HepG2 (cell line): ENCODE measurements around the gene MSI2.

Source experiments
- GATA4 ChIP-seq: sonication (generic); IDR thresholded peaks from 2 replicates; pipeline ENCODE4 v1.6.1; 2016; ENCODE audit warnings: antibody characterized with exemption, low read depth, borderline replicate concordance
- NBN ChIP-seq: fragments of 450-650 bp; conservative IDR thresholded peaks from 2 replicates; pipeline ENCODE4 v1.6.1; 2017
- NFIC ChIP-seq: IDR thresholded peaks from 2 replicates; pipeline ENCODE4 v1.6.1; 2012; ENCODE audit warnings: mild to moderate bottlenecking, low read length, inconsistent platforms
- TBP ChIP-seq: sonication (generic); formaldehyde crosslinking; IDR thresholded peaks from 2 replicates; pipeline ENCODE4 v1.5.0; 2020; ENCODE audit warnings: missing genetic modification reagents
- ZNF256 ChIP-seq: sonication (generic); formaldehyde crosslinking; conservative IDR thresholded peaks from 2 replicates; pipeline ENCODE4 v1.4.0; 2020; ENCODE audit warnings: missing genetic modification reagents
- ZNF572 ChIP-seq: sonication (generic); formaldehyde crosslinking; IDR thresholded peaks from 2 replicates; pipeline ENCODE4 v1.5.1; 2020; ENCODE audit warnings: mild to moderate bottlenecking, missing genetic modification reagents
- TF ChIP-seq, protein P1 (sequence below): sonication (generic); formaldehyde crosslinking; IDR thresholded peaks from 2 replicates; pipeline ENCODE4 v1.9.0; 2021; ENCODE audit warnings: missing genetic modification reagents, borderline replicate concordance

GRCh38 chr17:57634713-57635465 is 378.6 kb downstream of the MSI2 start:
- TF ChIP-seq ZNF572 (CRISPR knock-in tag) (no peak), NBN (no peak), NFIC (no peak), GATA4 (no peak), ZNF256 (CRISPR knock-in tag) (no peak), TBP (CRISPR knock-in tag) (no peak)
- TF ChIP-seq, protein P1, sequence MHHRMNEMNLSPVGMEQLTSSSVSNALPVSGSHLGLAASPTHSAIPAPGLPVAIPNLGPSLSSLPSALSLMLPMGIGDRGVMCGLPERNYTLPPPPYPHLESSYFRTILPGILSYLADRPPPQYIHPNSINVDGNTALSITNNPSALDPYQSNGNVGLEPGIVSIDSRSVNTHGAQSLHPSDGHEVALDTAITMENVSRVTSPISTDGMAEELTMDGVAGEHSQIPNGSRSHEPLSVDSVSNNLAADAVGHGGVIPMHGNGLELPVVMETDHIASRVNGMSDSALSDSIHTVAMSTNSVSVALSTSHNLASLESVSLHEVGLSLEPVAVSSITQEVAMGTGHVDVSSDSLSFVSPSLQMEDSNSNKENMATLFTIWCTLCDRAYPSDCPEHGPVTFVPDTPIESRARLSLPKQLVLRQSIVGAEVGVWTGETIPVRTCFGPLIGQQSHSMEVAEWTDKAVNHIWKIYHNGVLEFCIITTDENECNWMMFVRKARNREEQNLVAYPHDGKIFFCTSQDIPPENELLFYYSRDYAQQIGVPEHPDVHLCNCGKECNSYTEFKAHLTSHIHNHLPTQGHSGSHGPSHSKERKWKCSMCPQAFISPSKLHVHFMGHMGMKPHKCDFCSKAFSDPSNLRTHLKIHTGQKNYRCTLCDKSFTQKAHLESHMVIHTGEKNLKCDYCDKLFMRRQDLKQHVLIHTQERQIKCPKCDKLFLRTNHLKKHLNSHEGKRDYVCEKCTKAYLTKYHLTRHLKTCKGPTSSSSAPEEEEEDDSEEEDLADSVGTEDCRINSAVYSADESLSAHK (CRISPR knock-in tag), result no peak
